Renal cortical epithelial cell (primary cell): ENCODE measurements around the gene ELK3. TPM values are rescaled to one million over a fixed set of nuclear protein-coding genes. Genes with fewer than 3 reads are reported as not detected.

Experiments
- DNase-seq: peaks from one replicate; pipeline ENCODE4 v3.0.0-alpha.2; 2011; ENCODE audit warnings: low read depth
- total RNA-seq: library from RNA; depleted of rRNA; stranded (reverse); fragments of >200 nt; gene quantifications from 2 replicates; pipeline ENCODE4 v1.2.3, GENCODE V29; 2014

ELK3 gene
- total RNA-seq, 1 donor from 2014 or later, result 26.7 TPM

DNA sequence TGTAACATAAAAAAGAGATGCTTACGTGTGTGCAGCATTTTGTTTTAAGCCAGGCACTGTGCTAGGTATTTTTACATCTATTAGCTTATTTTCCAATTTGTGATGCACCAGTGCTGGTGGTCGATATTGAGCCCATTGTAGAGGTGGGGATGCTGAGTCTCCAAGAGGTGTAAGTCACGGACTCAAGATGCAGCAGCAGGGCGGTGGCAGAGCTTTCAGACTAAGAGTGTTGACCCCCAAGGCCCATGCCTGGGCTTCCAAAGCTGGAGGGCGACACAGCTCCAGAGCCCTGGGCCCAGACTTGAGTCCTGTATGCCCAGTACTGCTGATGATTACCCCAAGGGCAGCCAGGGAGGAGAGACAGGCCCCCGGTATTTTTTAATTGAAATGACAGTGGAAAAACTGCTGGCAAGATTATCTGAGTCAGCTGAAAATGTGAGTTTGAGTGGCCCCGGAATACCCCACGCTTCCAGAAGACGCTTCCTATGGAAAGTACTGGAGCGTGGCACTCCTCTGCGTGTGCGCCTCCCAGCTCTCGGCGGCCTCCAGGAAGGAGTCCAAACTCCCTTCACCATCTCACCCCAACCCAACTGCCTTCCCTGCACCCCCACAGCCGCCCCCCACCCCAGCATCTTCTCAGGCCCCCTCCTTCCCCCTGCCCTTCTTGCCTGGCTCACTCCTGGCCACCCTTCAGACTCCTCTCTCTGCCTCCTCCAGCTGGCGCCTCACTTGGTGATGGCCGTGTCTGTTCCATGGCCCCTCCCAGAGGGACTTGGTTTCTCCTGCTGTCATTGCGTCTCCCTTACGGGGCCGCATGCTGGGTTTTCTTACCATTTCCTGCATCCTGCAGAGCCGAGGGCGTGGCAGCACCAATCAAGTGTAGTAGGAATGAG, 40.7 kb downstream of the ELK3 start:
- no peak for DNase-seq

DNA sequence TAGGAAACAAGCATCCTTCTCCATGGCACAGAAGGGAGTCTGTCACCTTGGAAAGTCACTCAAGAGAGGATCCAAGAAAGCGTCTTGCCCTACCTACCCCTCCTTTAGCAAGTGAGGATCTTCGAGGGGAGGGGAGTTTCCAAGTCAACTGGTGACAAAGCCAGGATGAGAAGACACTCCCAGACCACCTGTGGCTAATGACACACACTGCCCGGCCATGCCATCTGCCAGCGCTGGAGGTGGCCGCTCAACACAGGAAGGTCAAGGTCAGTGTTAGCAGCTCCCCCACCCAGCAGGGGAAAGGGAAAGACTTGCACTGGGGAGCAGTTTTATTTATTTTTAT, 41.3 kb downstream of the ELK3 start:
- no peak for DNase-seq

DNA sequence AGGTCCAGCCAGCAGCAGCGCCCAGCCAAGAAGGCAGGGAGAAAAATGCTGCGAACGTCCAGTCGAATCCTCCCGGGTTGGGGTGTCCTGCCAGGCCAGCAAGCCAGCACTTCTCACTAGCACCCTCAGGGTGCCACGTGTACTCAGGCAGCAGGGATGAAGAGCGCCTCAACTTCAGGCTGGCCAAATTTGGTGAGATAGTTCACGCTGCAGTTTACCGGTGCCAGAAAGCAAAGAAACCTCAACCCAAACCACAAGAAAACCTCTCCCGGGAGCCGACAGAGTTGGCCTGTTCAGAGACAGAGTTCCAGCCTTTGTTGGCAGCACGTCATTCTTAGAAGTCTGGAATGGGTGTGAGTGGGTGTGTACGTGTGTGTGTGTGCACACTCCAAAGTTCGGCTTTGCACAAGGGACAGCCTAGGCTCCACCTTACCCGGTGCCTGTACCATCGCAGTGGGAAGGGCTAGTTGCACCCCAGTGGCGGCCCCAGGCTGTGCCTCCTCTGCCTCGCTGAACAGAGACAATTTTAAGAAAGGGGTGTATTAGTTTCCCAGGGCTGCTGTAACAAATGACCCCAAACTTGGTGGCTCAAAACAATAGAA, 42.1 kb downstream of the ELK3 start:
- no peak for DNase-seq

DNA sequence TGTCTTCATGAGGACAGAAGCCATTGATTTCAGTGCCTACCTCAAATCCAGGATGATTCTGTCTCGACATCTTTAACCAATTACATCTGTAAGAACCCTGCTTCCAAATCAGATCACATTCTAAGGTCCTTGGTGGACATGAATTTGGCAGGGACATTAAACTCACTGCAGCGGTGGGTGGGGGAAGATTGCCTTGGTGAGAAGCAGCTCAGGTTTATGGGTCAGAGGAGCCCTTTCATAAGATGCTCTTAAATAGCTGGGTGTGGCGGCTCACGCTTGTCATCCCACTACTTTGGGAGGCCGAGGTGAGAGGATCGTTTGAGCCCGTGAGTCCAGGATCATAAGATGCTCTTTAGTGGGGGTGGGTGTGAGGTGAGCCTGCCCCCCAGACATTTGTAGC, 42.9 kb downstream of the ELK3 start:
- no peak for DNase-seq

DNA sequence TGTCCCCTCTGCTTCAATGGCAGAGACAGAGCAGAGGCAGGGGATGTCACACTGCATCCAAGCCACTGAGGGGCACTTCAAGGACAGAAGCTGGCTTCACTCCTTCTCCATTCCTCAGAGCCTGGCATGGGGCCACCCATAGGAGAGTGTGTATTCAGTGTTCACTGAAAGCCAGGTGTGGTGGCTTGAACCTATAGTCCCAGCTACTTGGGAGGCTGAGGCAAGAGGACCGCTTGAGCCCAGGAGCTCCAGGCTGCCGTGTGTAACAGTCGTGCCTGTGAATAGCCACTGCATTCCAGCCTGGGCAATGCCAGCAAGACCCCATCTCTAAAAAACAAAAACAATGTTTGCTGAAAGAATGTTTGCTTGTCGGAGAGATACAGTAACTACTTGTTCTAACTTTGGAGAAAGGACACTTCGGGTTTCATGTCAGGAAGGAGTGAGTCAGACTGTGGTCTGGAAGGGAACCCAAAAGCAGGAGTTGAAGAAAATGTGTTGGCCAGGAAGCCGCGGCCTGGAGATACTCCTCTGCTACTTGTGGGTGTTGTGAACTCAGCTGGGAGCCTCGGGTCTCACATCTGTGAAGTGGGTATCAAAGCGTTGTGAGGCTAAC, 43.4 kb downstream of the ELK3 start:
- peak; percentile 87 for DNase-seq

DNA sequence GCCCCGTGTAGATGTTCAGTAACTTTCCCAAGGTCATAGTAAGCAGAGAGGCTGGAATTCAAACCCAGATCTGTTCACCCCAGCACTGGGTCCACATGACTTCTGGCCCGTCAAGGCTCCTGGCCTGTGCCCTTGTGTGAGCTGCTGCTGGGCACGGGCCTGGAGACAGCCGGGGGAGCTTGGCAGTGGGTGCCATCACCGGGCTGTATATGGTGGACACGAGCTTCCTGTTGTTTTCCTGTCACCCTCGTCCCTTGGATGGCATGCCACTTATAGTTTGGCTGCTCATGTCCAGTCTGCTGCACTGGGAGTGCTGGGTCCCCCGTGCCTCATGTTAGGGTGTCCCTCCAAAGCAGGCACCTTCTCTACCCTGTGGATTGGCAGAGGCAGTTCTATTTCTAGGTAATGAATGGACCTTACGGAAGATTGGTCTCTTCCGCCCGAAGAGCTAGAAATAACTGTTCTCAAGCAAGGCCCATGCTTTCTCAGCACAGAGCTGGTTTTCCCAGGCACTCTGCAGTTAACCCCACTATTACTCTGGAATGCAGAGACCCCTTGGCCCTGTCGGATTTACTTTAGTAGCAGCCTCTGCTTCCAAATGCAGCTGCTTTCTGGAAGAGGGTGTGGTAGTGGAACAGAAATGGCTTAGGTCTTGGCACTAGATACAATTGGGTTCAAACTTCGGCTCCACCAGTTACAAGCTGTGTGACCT, 44.3 kb downstream of the ELK3 start:
- no peak for DNase-seq

DNA sequence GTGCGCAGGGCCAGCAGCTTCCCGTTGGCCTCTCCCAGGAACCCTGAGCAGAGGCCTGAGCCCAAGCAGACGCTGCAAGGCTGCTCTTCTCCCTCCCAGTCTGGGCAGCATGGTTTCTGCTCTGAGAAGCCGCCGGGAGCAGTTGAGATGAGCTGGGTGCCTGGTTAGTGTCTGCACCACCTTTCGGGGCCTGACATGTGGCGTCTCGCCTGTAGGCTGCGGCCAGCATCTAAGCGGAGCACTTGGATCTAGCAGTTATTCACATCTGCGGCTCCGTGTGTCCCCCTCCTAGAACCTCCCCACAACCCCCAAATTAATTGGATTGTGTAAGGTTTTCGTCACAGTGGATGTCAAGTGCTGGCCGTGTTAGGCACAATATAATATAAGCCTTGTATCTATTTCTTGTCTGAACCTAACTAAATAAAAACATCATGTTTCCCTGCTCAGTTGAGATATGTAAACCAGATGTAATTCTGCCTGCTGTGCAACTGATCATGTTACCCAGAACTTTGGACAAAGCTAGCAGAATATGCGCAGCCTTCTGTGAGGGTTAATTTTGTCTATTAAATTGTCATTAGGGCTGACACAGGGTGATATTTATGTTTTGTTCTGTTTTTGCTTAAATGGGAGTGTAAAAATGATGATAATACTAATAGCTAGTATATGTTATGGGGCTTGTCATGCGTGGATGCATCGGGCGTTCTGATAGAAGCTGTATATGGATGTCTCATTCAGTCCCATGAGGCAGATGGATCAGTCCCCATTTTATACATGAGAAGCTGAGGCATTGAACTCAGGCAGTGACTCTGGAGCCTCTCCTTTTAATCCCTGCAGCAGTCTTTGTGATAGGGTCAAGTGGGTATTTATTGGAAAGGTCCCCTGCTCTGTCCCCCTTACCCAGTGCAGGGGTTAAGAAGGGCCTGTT, 45.8 kb downstream of the ELK3 start:
- no peak for DNase-seq

DNA sequence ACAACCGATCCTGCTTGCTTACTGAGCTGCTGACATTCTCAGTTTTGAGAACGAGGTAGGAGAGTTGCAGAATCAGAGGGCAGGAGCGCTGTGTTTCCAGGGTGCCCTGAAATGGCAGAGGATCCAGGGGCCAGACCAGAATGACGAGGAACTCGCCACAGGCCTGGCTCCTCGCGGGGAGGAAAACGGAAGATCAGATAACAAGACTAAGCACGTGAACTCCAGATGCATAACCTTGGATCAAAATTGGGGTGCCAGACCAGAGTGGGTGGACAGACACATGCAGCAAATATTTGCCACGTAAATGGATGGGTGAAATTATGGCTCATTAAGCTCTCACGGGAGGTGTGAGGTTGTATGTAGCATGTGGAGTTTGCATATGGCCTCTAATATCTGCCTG, 46.5 kb downstream of the ELK3 start:
- no peak for DNase-seq

DNA sequence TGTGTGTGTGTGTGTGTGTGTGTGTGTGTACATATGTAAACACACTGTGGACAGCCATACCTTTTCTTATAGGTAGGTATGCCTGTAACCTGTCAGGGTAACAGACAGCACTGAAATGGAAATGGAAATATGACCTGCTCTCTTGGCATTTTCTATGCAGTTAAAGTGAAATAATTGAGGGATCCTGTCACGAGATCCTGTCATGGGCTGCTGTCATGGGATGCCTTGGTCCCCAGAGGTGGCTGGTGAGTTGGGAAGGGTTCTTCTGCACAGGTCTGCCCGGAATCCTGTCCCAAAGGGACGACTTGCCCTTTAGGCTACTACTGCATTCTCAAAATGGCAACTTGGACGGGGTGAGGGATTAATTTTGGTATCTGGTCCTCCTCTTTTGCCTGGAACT, 47.3 kb downstream of the ELK3 start:
- DNase-seq, result no peak

DNA sequence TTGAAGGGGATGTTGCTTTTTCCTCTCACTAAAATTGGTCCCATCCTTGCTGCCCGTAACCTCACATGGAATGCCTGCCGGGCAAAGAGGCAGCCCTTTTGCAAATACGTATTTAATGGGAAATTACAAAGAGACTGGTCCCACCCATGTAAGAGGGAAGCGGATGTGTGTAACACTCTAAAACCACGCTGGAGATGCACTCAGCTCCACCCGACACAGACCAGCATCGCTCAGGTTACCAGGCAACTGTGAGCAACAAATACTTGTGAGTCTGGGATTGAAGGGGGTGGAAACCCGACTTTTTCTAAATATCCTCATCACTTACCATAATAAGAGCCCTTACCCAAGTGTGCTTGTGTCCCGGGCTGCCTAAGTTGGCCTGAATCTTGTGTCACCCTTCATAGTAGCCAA, 47.7 kb downstream of the ELK3 start:
- DNase-seq, result no peak

DNA sequence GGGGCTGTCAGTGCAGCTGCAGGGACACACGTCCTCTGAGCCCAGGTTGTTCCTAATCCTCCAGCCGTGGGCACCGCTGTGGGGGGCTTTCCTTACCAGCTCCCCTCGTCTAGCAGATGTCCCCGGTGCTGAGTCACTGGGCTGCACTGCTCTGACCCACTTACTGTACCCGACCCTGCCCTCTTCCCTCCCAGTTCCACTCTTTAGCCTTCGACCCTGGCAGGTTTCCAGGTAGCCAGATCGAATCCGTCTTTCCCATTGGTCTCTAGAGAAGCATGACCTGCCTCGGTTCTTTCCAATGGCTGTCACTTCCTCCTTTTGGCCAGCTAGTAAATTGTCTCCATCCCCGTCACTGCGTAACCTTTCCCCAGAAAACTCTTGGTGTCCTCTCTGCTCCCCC, 48.4 kb downstream of the ELK3 start:
- no peak for DNase-seq

DNA sequence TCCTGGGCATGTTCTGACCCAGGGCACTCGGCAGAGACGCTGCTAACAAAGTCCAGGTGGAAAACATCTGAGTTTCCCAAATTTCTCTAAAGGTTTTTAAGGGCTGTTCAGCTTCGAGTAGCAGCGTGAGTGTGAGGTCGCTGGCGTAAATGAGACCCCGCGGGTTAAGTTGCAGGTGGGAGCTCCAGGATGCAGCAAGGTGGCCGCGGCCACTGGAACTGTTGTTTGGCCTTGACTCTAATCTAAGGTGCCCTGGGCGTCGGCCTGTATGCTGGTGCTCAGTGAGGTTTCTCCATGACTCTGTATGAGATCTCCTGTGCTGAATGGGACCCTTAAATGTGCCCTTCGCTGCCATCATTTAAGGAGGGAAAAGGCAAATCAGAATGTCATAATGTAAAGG, 50.7 kb downstream of the ELK3 start:
- no peak for DNase-seq

DNA sequence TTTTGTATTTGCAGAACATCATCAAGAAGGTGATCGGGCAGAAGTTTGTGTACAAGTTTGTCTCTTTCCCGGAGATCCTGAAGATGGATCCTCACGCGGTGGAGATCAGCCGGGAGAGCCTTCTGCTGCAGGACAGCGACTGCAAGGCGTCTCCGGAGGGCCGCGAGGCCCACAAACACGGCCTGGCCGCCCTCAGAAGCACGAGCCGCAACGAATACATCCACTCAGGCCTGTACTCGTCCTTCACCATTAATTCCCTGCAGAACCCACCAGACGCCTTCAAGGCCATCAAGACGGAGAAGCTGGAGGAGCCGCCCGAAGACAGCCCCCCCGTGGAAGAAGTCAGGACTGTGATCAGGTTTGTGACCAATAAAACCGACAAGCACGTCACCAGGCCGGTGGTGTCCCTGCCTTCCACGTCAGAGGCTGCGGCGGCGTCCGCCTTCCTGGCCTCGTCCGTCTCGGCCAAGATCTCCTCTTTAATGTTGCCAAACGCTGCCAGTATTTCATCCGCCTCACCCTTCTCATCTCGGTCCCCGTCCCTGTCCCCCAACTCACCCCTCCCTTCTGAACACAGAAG, 52.8 kb downstream of the ELK3 start:
- no peak for DNase-seq

DNA sequence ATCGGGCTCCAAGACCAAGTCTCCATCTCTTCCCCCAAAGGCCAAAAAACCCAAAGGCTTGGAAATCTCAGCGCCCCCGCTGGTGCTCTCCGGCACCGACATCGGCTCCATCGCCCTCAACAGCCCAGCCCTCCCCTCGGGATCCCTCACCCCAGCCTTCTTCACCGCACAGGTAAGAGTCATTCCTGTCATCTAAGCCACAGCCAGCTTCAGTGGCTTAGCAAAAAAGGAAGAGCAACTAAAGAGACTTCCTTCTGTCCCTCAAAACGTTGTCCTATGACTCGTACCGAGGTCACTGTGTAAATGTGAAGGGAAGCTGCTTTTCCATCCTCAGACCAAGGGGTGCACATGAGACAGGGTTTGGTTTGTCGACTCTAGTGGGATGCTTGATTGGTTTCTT, 53.4 kb downstream of the ELK3 start:
- peak; percentile 22 for DNase-seq

DNA sequence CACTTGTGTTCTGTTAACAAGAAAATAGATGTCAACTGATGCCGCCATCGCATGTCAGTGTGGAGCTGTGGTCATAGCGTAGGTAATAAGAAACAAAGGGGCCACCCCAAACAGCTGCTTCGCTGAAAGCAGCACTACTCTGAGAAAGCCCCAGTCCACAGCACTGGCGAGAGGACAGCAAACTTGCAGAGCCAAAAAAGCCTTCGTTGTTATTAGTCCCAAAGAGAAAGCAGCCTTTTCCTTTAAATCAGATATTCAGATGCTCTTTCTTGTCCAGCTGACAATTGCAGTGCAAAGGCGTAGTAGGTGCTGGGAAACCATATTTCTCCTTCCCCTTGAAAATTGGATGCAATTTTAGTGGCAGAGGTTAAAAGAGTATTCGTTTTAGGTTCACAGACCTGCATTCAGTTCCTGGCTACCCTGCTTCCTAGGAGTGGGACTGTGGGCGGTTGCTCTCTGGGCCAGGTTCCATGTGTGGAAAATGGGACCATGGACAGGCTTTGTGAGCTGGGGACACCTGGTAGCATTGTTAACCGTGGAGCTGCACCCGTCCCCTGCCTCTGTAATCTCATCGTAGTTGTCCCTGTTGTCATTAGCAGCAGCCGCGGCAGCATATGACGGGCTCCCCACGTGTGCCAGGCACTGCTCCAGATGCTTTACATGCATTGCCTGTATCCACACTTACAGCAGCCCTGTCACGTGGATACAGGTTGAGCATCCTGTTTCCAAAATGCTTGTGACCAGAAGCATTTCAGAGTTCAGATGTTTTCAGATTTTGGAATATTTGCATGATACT, 54.2 kb downstream of the ELK3 start:
- no peak for DNase-seq

DNA sequence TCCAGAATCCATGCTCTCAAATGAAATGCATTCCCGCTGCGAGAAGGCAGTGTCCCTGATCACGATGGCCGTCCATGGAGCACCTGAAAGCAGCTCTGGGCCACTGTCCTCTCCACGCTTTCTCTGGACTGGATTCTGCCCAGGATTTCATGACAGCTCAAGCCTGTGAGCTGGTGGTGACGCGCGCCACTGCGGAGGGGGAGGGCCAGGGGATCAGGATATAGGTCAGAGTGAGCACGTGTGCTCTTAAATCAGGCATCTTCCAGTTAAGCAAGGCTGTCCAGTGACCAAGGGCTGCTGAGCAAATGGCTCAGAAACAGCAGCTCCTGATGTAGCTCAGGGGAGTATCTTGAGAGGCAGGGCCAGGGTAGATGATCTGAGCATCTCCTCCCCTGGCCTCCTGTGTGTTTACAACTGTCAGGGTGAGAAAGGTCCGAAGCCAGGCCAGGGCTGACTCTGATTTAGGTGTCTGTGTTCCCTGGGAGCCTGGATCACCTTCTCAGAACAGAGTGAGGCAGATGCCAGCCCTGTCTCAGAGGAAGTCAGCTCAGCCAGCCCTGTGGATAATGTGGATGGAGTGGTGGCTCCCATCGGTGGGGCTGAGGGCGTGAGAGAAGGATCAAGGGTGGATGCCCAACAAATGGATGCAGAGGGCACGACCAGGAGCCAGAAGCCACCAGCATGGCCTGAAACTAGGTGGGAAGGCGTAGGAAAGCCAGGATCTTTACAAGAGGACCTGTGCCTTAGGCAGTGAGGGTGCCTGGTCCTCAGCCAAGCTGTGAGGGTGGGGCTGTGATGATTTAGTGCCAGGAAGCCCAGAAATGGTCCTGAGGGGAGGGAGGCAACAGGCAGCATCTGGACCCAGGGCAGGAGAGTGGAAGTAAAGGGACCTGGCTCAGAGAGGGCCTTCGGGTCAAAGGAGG, 55.3 kb downstream of the ELK3 start:
- DNase-seq, result peak; percentile 30

DNA sequence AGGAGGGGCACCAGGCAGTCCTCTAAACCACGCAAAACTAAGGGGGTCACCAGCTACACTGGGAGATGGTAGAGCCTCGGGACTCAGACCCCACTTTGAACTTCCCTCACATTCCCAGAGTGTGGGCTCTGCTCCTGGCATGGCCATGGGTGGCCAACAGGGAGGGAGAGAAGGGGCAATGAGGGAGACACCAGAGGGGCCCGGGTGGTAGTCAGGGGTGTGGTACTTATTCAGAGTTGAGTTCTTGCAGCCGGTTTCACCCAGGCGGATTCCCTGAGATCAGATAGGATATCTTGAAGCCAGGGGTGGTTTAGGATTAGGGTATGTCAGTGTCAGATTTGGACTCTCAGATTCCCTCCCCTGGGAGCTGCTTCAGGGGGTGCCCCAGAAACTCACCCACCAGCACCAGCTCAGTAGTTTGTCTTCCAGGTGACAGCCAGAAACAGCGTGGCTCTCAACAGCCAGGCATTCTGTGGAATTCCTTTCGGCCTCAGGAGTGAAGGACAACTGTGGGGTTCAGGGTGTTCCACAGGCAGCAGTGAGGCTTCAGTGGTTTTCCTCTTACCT, 56.0 kb downstream of the ELK3 start:
- no peak for DNase-seq

DNA sequence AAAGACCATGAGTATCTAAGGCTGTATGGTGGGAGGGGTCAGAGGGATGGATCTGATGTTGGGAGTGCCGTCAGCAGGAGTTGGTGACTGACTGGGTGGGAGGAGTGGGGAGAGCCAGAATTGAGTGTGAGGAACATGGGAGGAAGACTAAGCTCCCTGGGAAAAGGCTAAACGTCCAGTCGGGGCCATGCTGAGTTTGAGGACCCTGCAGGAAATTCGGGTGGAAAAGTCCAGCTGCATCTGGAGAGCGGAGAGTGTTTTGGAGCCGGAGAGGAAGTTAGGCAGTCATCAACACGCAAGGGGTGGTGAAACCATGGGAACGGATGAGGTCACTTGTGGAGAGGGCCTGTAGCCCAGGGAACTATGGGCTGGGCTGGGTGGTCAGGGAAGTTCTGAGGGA, 60.9 kb downstream of the ELK3 start:
- DNase-seq, result no peak
